Cardiac fibroblast (primary cell): ENCODE measurements around the gene CACYBP.
A peak's percentile ranks its signal among the peaks of the same experiment; 100 is the strongest.

Experiments
- DNase-seq, 2 donors: peaks; one replicate each; pipeline versions ENCODE4 v3.0.0 to v3.0.0-alpha.2; 2010; ENCODE audit warnings: low read depth in 2 of 2
- H3K4me3 ChIP-seq, 2 donors: replicated peaks in 1 of 2; 1 replicate in 1 of 2; 2 replicates in 1 of 2; pipeline ENCODE4 v1.5.1; 2011; ENCODE audit warnings: low read depth in 2 of 2, low read length in 2 of 2, mild to moderate bottlenecking in 2 of 2, moderate library complexity in 1 of 2
- TF ChIP-seq, protein P1 (sequence below): IDR thresholded peaks from one replicate; pipeline ENCODE4 v1.5.1; 2011; ENCODE audit warnings: low read depth, mild to moderate bottlenecking, low read length, inconsistent platforms

CACYBP gene, protein sequence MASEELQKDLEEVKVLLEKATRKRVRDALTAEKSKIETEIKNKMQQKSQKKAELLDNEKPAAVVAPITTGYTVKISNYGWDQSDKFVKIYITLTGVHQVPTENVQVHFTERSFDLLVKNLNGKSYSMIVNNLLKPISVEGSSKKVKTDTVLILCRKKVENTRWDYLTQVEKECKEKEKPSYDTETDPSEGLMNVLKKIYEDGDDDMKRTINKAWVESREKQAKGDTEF

DNA sequence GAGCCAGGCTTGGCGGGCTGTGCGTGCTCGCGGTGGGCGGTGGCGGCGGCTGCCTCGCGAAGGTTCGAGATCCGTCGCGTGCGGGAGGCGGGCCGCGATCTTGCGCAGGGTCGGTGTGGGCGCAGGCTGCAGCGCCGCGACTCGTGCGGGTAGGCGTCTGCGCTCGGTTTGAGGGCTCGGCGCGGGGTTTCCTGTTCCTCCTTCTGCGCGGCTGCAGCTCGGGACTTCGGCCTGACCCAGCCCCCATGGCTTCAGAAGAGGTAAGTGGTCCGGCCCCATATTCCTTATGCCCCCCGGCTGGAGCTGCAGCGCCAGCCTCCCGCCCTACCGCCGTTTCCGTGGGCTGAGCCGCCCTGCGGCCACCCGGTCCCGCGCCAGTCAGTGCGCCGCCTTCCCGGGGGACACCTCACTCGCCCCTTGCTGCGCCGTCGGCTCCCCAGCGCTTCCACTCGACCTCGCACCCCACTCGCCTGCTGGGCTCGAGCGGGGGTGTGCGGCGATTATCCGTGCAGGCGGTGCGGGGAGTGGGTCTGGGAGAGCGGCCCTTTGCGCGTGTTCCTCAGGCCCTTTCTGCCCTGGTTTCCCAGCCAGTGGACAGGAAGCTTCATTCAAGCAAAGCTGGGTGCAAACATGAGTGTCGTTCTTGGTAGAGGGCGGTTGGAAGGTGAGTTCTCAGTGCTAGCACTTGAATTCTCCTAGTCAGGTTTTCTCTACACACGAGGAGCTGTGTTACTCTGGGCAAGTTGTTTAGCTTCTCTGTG lies at the start of gene CACYBP:
Gene CACYBP (plus strand): TSS at position 12 of the 761 bp plus-strand sequence. CDS start 234 bp downstream, at position 246.
- TF ChIP-seq, protein P1, sequence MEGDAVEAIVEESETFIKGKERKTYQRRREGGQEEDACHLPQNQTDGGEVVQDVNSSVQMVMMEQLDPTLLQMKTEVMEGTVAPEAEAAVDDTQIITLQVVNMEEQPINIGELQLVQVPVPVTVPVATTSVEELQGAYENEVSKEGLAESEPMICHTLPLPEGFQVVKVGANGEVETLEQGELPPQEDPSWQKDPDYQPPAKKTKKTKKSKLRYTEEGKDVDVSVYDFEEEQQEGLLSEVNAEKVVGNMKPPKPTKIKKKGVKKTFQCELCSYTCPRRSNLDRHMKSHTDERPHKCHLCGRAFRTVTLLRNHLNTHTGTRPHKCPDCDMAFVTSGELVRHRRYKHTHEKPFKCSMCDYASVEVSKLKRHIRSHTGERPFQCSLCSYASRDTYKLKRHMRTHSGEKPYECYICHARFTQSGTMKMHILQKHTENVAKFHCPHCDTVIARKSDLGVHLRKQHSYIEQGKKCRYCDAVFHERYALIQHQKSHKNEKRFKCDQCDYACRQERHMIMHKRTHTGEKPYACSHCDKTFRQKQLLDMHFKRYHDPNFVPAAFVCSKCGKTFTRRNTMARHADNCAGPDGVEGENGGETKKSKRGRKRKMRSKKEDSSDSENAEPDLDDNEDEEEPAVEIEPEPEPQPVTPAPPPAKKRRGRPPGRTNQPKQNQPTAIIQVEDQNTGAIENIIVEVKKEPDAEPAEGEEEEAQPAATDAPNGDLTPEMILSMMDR: no peak

DNA sequence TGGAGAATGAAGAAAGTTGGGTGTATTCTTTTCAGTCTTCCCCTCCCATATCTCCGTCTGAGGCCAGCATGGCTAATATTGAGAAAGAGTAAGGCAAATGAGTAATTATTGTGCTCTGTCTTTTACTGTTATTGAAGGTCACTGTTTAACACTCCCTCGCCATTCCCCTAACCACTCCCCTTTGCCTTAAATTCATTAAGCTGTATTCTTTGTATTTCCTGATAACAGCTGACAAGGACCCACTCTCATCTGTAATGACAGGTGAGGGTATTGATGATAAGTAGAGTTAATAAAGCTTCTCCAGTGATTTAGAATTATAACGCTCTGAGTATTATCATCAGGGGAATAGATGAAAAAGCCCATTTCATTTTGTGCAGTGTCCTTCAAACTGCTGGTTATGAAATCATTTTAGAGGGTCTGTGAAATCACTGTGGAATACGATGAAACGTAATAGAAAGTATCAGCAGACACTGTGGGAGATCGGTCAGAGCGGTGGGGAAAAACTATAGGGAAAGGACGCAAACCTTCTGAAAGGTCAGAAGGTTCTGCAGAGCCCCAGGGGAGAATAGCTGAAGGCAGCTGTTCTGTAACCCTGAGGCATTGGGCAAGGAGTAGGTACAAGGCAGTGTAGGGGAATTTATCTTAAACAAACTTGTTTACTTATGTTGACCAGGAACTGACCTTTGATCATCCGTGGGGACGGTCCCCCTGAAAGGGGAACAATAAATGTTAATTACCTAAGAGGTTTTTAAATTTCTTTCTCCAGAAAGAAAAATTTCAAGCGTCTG lies 46.3 kb upstream of the CACYBP start:
- TF ChIP-seq, protein P1: no peak
- DNase-seq: no peak
- H3K4me3 ChIP-seq: no peak overlapping the region

More for the DNA sequence above, at the start of gene CACYBP:
- peak; percentile 34 to 40 for DNase-seq
- H3K4me3 ChIP-seq: peak within 1 kb of the TSS; percentile 87 to 91

DNA sequence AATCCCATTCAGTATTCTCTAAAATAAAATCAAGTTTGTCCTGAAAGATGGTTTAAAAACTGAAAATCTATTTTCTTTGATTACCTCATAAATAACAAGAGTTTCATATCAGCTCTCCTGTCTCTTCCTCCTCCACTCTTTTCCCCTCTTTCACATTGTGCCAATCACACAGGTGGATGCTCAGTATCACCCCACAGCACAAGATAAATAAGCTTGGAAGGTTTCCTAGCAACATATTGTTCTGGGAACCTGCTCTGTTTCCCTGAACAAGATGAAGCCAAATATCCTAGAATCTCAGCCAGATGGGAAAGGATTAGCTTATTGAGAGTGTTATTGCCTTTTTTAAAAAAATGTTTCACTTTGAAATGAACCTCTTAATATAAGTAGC lies 45.7 kb upstream of the CACYBP start:
- no peak for DNase-seq
- no peak overlapping the region for H3K4me3 ChIP-seq
- TF ChIP-seq, protein P1: no peak

DNA sequence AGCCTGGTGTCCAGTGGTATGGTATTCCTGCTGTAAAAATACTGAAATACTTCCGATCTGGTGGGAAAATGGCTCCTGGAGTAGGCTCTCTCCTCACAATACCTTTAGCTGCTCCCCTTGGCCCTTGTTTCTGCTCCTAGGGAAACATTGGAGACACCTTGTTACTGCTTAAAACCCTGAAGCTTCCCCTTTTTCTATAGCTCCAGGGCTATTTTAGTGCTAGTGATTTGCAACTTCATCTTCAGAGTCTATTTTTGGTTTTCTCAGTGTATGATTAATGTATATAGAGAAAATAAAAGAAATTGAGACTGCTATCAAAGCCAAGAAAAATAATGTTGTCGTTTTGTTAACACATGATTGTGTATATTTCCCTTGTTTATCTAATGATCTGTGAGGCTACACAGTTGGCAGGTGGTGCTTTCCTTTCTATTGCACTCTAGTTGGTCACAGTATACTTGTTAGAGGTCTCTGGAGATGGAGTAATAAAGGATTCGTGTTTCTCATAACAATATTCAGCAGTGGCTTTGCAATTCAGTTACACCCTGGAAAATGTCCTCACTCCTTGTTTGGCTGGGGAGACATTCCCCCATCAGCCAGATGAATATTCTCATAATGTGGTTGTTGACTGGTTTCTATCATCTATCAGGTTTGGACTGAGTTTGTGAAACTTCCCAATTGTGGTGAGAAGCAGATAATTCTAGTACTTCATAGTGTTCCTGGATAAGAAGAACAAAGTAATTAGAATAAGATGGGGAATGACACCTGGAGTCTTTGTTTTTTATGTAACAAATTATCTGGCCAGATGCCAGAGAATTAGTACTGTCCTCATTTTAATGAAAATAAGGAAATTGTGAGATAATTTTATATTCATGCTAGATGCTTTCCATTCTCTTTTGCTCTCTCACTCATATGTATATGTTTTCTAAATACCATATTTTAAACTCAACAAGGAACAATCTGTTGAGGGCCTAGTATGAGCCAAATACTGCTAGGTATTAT lies 44.8 kb upstream of the CACYBP start:
- no peak overlapping the region for H3K4me3 ChIP-seq
- TF ChIP-seq, protein P1: no peak
- DNase-seq: no peak

DNA sequence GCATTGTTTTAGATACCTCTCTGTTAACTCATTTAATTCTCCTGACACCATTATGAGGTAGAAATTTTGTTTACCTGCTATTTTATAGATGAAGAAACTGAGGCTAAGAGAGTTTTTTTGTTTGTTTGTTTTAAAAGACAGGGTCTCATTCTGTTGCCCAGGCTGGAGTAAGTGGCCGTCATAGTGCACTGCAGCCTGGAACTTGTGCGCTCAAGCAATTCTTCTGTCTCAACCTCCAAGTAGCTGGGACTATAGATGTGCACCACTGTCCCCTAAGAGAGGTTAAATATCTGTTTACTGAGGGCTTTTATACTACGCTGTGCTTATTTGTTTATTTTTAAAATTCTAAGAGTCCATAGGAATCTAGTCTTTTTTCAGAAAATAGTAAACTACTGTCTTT lies 43.7 kb upstream of the CACYBP start:
- TF ChIP-seq, protein P1: no peak
- DNase-seq: no peak
- H3K4me3 ChIP-seq: no peak overlapping the region

DNA sequence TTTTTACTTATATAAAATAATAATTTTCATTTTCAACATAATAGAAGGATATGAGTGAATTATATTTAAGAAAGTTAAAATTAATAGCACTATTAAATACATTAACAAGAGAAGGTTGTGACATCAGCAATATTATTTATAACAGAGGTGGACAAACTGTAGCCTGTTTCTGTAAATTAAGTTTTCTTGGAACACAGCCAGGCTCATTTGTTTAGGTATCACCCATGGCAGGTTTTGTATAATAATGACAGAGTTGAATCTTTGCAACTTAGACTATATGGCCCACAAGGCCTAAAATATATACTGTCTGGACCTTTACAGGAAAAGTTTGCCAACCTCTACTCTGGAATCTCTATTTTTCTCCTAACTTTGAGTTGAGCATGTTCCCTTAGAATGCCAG lies 42.8 kb upstream of the CACYBP start:
- no peak overlapping the region for H3K4me3 ChIP-seq
- no peak for DNase-seq
- TF ChIP-seq, protein P1: no peak
